Measurements from ENCODE around the gene POMT2.
"Not testable (repeated sequence)": the region's sequence is repeated elsewhere in the genome, so short reads cannot be mapped to it uniquely, and the experiment has no call there.

POMT2 gene

GRCh38 chr14:77343662-77344061 is 23.0 kb upstream of the POMT2 start:
- no peak overlapping the region for H3K27ac ChIP-seq (ENCODE audit: low read length)
- H3K36me3 ChIP-seq (ENCODE audit: control insufficient read depth in 1 of 2, insufficient read depth in 2 of 2, low read length in 2 of 2) = peaks cover 35 to 36% of the 10 kb centered on the region in 2 donors
- H3K27me3 ChIP-seq (ENCODE audit: low read depth, low read length) = no peaks in the 10 kb centered on the region
- H3K9me3 ChIP-seq (ENCODE audit: control insufficient read depth in 1 of 2, low read length in 2 of 2) = no peaks in the 10 kb centered on the region
- no peak overlapping the region for H3K4me3 ChIP-seq (ENCODE audit: low read depth in 1 of 2, low read length in 2 of 2)
- H3K4me1 ChIP-seq (ENCODE audit: control insufficient read depth in 1 of 2, insufficient read depth in 2 of 2, low read length in 2 of 2) = no peaks in the 10 kb centered on the region

GRCh38 chr14:77342726-77343397 is 22.2 kb upstream of the POMT2 start:
- H3K9me3 ChIP-seq (ENCODE audit: control insufficient read depth in 1 of 2, low read length in 2 of 2) = no peaks in the 10 kb centered on the region
- peaks cover 35 to 36% of the 10 kb centered on the region in 2 donors for H3K36me3 ChIP-seq (ENCODE audit: control insufficient read depth in 1 of 2, insufficient read depth in 2 of 2, low read length in 2 of 2)
- no peak overlapping the region for H3K27ac ChIP-seq (ENCODE audit: low read length)
- no peaks in the 10 kb centered on the region for H3K27me3 ChIP-seq (ENCODE audit: low read depth, low read length)
- no peak overlapping the region for H3K4me3 ChIP-seq (ENCODE audit: low read depth in 1 of 2, low read length in 2 of 2)
- no peaks in the 10 kb centered on the region for H3K4me1 ChIP-seq (ENCODE audit: control insufficient read depth in 1 of 2, insufficient read depth in 2 of 2, low read length in 2 of 2)

GRCh38 chr14:77340389-77340788 is 19.7 kb upstream of the POMT2 start:
- Histone ChIP-seq H3K4me1 (ENCODE audit: control insufficient read depth in 1 of 2, insufficient read depth in 2 of 2, low read length in 2 of 2) (no peaks in the 10 kb centered on the region), H3K9me3 (ENCODE audit: control insufficient read depth in 1 of 2, low read length in 2 of 2) (no peaks in the 10 kb centered on the region), H3K27me3 (ENCODE audit: low read depth, low read length) (no peaks in the 10 kb centered on the region)

GRCh38 chr14:77339407-77339806 is 18.7 kb upstream of the POMT2 start:
- Histone ChIP-seq H3K36me3 (ENCODE audit: control insufficient read depth in 1 of 2, insufficient read depth in 2 of 2, low read length in 2 of 2) (peaks cover 36 to 41% of the 10 kb centered on the region in 2 donors), H3K4me3 (ENCODE audit: low read depth in 1 of 2, low read length in 2 of 2) (no peak overlapping the region), H3K27me3 (ENCODE audit: low read depth, low read length) (no peaks in the 10 kb centered on the region), H3K27ac (ENCODE audit: low read length) (no peak overlapping the region), H3K4me1 (ENCODE audit: control insufficient read depth in 1 of 2, insufficient read depth in 2 of 2, low read length in 2 of 2) (no peaks in the 10 kb centered on the region), H3K9me3 (ENCODE audit: control insufficient read depth in 1 of 2, low read length in 2 of 2) (no peaks in the 10 kb centered on the region)

More at GRCh38 chr14:77340389-77340788, 19.7 kb upstream of the POMT2 start:
- H3K36me3 ChIP-seq (ENCODE audit: control insufficient read depth in 1 of 2, insufficient read depth in 2 of 2, low read length in 2 of 2) = peaks cover 36 to 41% of the 10 kb centered on the region in 2 donors
- H3K4me3 ChIP-seq (ENCODE audit: low read depth in 1 of 2, low read length in 2 of 2) = no peak overlapping the region
- no peak overlapping the region for H3K27ac ChIP-seq (ENCODE audit: low read length)

GRCh38 chr14:77338302-77338701 is 17.6 kb upstream of the POMT2 start:
- H3K4me3 ChIP-seq (ENCODE audit: low read depth in 1 of 2, low read length in 2 of 2) = no peak overlapping the region

GRCh38 chr14:77337880-77338279 is 17.2 kb upstream of the POMT2 start:
- H3K27ac ChIP-seq (ENCODE audit: low read length) = no peak overlapping the region
- H3K27me3 ChIP-seq (ENCODE audit: low read depth, low read length) = no peaks in the 10 kb centered on the region
- peaks cover 34 to 36% of the 10 kb centered on the region in 2 donors for H3K36me3 ChIP-seq (ENCODE audit: control insufficient read depth in 1 of 2, insufficient read depth in 2 of 2, low read length in 2 of 2)
- no peaks in the 10 kb centered on the region for H3K9me3 ChIP-seq (ENCODE audit: control insufficient read depth in 1 of 2, low read length in 2 of 2)
- H3K4me1 ChIP-seq (ENCODE audit: control insufficient read depth in 1 of 2, insufficient read depth in 2 of 2, low read length in 2 of 2) = no peaks in the 10 kb centered on the region
- no peak overlapping the region for H3K4me3 ChIP-seq (ENCODE audit: low read depth in 1 of 2, low read length in 2 of 2)

More at GRCh38 chr14:77338302-77338701, 17.6 kb upstream of the POMT2 start:
- no peaks in the 10 kb centered on the region for H3K4me1 ChIP-seq (ENCODE audit: control insufficient read depth in 1 of 2, insufficient read depth in 2 of 2, low read length in 2 of 2)
- no peak overlapping the region for H3K27ac ChIP-seq (ENCODE audit: low read length)
- no peaks in the 10 kb centered on the region for H3K27me3 ChIP-seq (ENCODE audit: low read depth, low read length)
- H3K9me3 ChIP-seq (ENCODE audit: control insufficient read depth in 1 of 2, low read length in 2 of 2) = no peaks in the 10 kb centered on the region
- H3K36me3 ChIP-seq (ENCODE audit: control insufficient read depth in 1 of 2, insufficient read depth in 2 of 2, low read length in 2 of 2) = peaks cover 36 to 40% of the 10 kb centered on the region in 2 donors

GRCh38 chr14:77337255-77337654 is 16.6 kb upstream of the POMT2 start:
- H3K4me3 ChIP-seq (ENCODE audit: low read depth in 1 of 2, low read length in 2 of 2); H3K4me1 ChIP-seq (ENCODE audit: control insufficient read depth in 1 of 2, insufficient read depth in 2 of 2, low read length in 2 of 2); H3K27me3 ChIP-seq (ENCODE audit: low read depth, low read length); H3K9me3 ChIP-seq (ENCODE audit: control insufficient read depth in 1 of 2, low read length in 2 of 2); H3K27ac ChIP-seq (ENCODE audit: low read length): not testable (repeated sequence)
- peaks cover 28 to 30% of the 10 kb centered on the region in 2 donors for H3K36me3 ChIP-seq (ENCODE audit: control insufficient read depth in 1 of 2, insufficient read depth in 2 of 2, low read length in 2 of 2)

- Histone ChIP-seq H3K36me3 (ENCODE audit: control insufficient read depth in 1 of 2, insufficient read depth in 2 of 2, low read length in 2 of 2) (peaks cover 12 to 20% of the 10 kb centered on the region in 2 donors), H3K9me3 (ENCODE audit: control insufficient read depth in 1 of 2, low read length in 2 of 2) (no peaks in the 10 kb centered on the region), H3K27me3 (ENCODE audit: low read depth, low read length) (no peaks in the 10 kb centered on the region), H3K4me3 (ENCODE audit: low read depth in 1 of 2, low read length in 2 of 2) (no peak overlapping the region), H3K27ac (ENCODE audit: low read length) (no peak overlapping the region), H3K4me1 (ENCODE audit: control insufficient read depth in 1 of 2, insufficient read depth in 2 of 2, low read length in 2 of 2) (no peaks in the 10 kb centered on the region)
Measured at GRCh38 chr14:77335576-77335975, 14.9 kb upstream of the POMT2 start.

- no peaks in the 10 kb centered on the region for H3K4me1 ChIP-seq (ENCODE audit: control insufficient read depth in 1 of 2, insufficient read depth in 2 of 2, low read length in 2 of 2)
Measured at GRCh38 chr14:77329872-77330271, 9.2 kb upstream of the POMT2 start.

GRCh38 chr14:77327111-77327510 is 6.4 kb upstream of the POMT2 start:
- Histone ChIP-seq H3K4me3 (ENCODE audit: low read depth in 1 of 2, low read length in 2 of 2) (no peak overlapping the region), H3K27ac (ENCODE audit: low read length) (no peak overlapping the region), H3K27me3 (ENCODE audit: low read depth, low read length) (no peaks in the 10 kb centered on the region), H3K9me3 (ENCODE audit: control insufficient read depth in 1 of 2, low read length in 2 of 2) (no peaks in the 10 kb centered on the region), H3K36me3 (ENCODE audit: control insufficient read depth in 1 of 2, insufficient read depth in 2 of 2, low read length in 2 of 2) (no peaks in the 10 kb centered on the region), H3K4me1 (ENCODE audit: control insufficient read depth in 1 of 2, insufficient read depth in 2 of 2, low read length in 2 of 2) (peaks cover 0 to 4% of the 10 kb centered on the region in 2 donors)

More at GRCh38 chr14:77329872-77330271, 9.2 kb upstream of the POMT2 start:
- Histone ChIP-seq H3K27me3 (ENCODE audit: low read depth, low read length) (no peaks in the 10 kb centered on the region), H3K27ac (ENCODE audit: low read length) (no peak overlapping the region), H3K36me3 (ENCODE audit: control insufficient read depth in 1 of 2, insufficient read depth in 2 of 2, low read length in 2 of 2) (no peaks in the 10 kb centered on the region), H3K4me3 (ENCODE audit: low read depth in 1 of 2, low read length in 2 of 2) (no peak overlapping the region), H3K9me3 (ENCODE audit: control insufficient read depth in 1 of 2, low read length in 2 of 2) (no peaks in the 10 kb centered on the region)

- no peaks in the 10 kb centered on the region for H3K27me3 ChIP-seq (ENCODE audit: low read depth, low read length)
- H3K9me3 ChIP-seq (ENCODE audit: control insufficient read depth in 1 of 2, low read length in 2 of 2) = no peaks in the 10 kb centered on the region
- H3K4me3 ChIP-seq (ENCODE audit: low read depth in 1 of 2, low read length in 2 of 2) = no peak overlapping the region
- H3K27ac ChIP-seq (ENCODE audit: low read length) = no peak overlapping the region
- H3K4me1 ChIP-seq (ENCODE audit: control insufficient read depth in 1 of 2, insufficient read depth in 2 of 2, low read length in 2 of 2) = peaks cover 0 to 4% of the 10 kb centered on the region in 2 donors
- H3K36me3 ChIP-seq (ENCODE audit: control insufficient read depth in 1 of 2, insufficient read depth in 2 of 2, low read length in 2 of 2) = no peaks in the 10 kb centered on the region
Measured at GRCh38 chr14:77325746-77326094, 5.0 kb upstream of the POMT2 start.
